Vagina (tissue), 2 donors: ENCODE results near the gene COLQ. TPM values are rescaled to one million over a fixed set of nuclear protein-coding genes. Genes with fewer than 3 reads are reported as not detected.

Experiments
- DNase-seq, 2 donors: peaks; one replicate each; pipeline ENCODE4 v3.0.0-alpha.2; 2017; ENCODE audit errors: extremely low spot score in 2 of 2
- H3K27ac ChIP-seq: fragments of 200-600 bp; sonication (generic); one replicate; pipeline ENCODE4 v1.5.1; 2019
- H3K27me3 ChIP-seq: fragments of 200-600 bp; sonication (generic); one replicate; pipeline ENCODE4 v1.5.1; 2019
- H3K36me3 ChIP-seq, 2 donors: fragments of 200-600 bp; sonication (generic); one replicate each; pipeline ENCODE4 v1.5.1; 2017 to 2019
- H3K4me1 ChIP-seq: fragments of 200-600 bp; sonication (generic); one replicate; pipeline ENCODE4 v1.5.1; 2019
- H3K4me3 ChIP-seq, 2 donors: fragments of 200-600 bp; sonication (generic); 1 replicate in 1 of 2; 2 replicates in 1 of 2; pipeline ENCODE4 v1.5.1; 2016 to 2019
- H3K9me3 ChIP-seq: fragments of 200-600 bp; sonication (generic); one replicate; pipeline ENCODE4 v1.5.1; 2019
- CTCF ChIP-seq, 3 experiments: fragments of 450-650 bp in 2 of 3; fragments of 200-600 bp in 1 of 3; sonication (generic) in 1 of 3; IDR thresholded peaks; one replicate each; pipeline ENCODE4 v1.5.1; 2017 to 2019; ENCODE audit warnings: antibody characterized with exemption in 3 of 3, mild to moderate bottlenecking in 2 of 3, moderate library complexity in 2 of 3
- POLR2A ChIP-seq, 2 donors: fragments of 450-650 bp; IDR thresholded peaks; one replicate each; pipeline ENCODE4 v1.6.1; 2017; ENCODE audit warnings: antibody characterized with exemption in 2 of 2, mild to moderate bottlenecking in 2 of 2, moderate library complexity in 2 of 2
- POLR2AphosphoS5 ChIP-seq, 2 donors: sonication (generic); formaldehyde crosslinking; IDR thresholded peaks; one replicate each; pipeline ENCODE4 v1.9.0; 2017; ENCODE audit warnings: antibody characterized with exemption in 2 of 2, mild to moderate bottlenecking in 2 of 2, low read depth in 1 of 2; ENCODE audit not compliant: insufficient read depth in 1 of 2
- intact Hi-C: fragments of 100-400 bp; cut with DNase I; formaldehyde crosslinking; loops from one replicate; pipeline ENCODE4 v1.15.1; 2023
- total RNA-seq: library from RNA; depleted of rRNA; stranded (reverse); fragments of >200 nt; gene quantifications from one replicate; pipeline ENCODE4 v1.2.3, GENCODE V29; 2016

COLQ gene
- total RNA-seq, 1 donor from 2014 or later = 12.8 TPM

- Histone ChIP-seq H3K36me3 (no peaks in the 10 kb centered on the region), H3K9me3 (no peaks in the 10 kb centered on the region), H3K4me3 (no peak overlapping the region), H3K27ac (no peak overlapping the region), H3K4me1 (no peaks in the 10 kb centered on the region), H3K27me3 (no peaks in the 10 kb centered on the region)
- no peak for DNase-seq
- TF ChIP-seq POLR2AphosphoS5 (IDR thresholded peaks at IDR 0.05; ENCODE audit: insufficient read depth in 1 of 2, low read depth in 1 of 2) (no peak), CTCF (IDR thresholded peaks at IDR 0.05) (no peak), POLR2A (IDR thresholded peaks at IDR 0.05) (no peak)
- intact Hi-C loops = no loop called here
Measured at GRCh38 chr3:15506571-15506970, 14.9 kb downstream of the COLQ start.

GRCh38 chr3:15505479-15506165, 15.9 kb downstream of the COLQ start:
- TF ChIP-seq CTCF (IDR thresholded peaks at IDR 0.05) (no peak), POLR2AphosphoS5 (IDR thresholded peaks at IDR 0.05; ENCODE audit: insufficient read depth in 1 of 2, low read depth in 1 of 2) (no peak), POLR2A (IDR thresholded peaks at IDR 0.05) (no peak)
- intact Hi-C loops = no loop called here
- H3K36me3 ChIP-seq = no peaks in the 10 kb centered on the region
- no peak for DNase-seq
- no peaks in the 10 kb centered on the region for H3K4me1 ChIP-seq
- H3K4me3 ChIP-seq = no peak overlapping the region
- no peaks in the 10 kb centered on the region for H3K27me3 ChIP-seq
- no peaks in the 10 kb centered on the region for H3K9me3 ChIP-seq
- no peak overlapping the region for H3K27ac ChIP-seq

DNA sequence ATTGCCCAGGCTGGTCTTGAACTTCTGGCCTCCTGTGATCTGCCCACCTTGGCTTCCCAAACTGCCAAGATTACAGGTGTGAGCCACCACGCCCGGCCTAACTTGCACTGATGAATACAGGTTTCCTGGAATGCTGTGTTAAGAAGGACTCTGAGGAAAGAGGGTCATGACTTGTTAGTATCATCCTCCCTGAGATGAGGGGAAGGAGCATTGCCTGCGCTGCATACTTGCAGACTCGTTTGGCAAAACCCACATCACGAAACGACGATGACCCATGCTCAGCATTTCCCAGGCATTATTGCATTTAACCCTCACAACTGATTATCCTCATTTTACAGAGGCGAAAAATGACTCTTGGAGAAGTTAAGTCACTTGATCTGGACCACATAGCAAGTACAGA, 18.9 kb downstream of the COLQ start:
- no peaks in the 10 kb centered on the region for H3K9me3 ChIP-seq
- H3K27ac ChIP-seq = no peak overlapping the region
- no peaks in the 10 kb centered on the region for H3K36me3 ChIP-seq
- no peak for DNase-seq
- H3K4me3 ChIP-seq = no peak overlapping the region
- TF ChIP-seq CTCF (IDR thresholded peaks at IDR 0.05) (no peak), POLR2A (IDR thresholded peaks at IDR 0.05) (no peak), POLR2AphosphoS5 (IDR thresholded peaks at IDR 0.05; ENCODE audit: insufficient read depth in 1 of 2, low read depth in 1 of 2) (no peak)
- H3K4me1 ChIP-seq = no peaks in the 10 kb centered on the region
- intact Hi-C loops = no loop called here
- H3K27me3 ChIP-seq = no peaks in the 10 kb centered on the region

GRCh38 chr3:15501126-15501525, 20.4 kb downstream of the COLQ start:
- TF ChIP-seq CTCF (IDR thresholded peaks at IDR 0.05) = no peak
- no peak for TF ChIP-seq POLR2A (IDR thresholded peaks at IDR 0.05)
- no peak for TF ChIP-seq POLR2AphosphoS5 (IDR thresholded peaks at IDR 0.05; ENCODE audit: insufficient read depth in 1 of 2, low read depth in 1 of 2)
- Histone ChIP-seq H3K36me3 (no peaks in the 10 kb centered on the region), H3K4me1 (no peaks in the 10 kb centered on the region), H3K9me3 (no peaks in the 10 kb centered on the region), H3K4me3 (no peak overlapping the region), H3K27ac (no peak overlapping the region), H3K27me3 (no peaks in the 10 kb centered on the region)
- DNase-seq = no peak
- intact Hi-C loops = no loop called here

DNA sequence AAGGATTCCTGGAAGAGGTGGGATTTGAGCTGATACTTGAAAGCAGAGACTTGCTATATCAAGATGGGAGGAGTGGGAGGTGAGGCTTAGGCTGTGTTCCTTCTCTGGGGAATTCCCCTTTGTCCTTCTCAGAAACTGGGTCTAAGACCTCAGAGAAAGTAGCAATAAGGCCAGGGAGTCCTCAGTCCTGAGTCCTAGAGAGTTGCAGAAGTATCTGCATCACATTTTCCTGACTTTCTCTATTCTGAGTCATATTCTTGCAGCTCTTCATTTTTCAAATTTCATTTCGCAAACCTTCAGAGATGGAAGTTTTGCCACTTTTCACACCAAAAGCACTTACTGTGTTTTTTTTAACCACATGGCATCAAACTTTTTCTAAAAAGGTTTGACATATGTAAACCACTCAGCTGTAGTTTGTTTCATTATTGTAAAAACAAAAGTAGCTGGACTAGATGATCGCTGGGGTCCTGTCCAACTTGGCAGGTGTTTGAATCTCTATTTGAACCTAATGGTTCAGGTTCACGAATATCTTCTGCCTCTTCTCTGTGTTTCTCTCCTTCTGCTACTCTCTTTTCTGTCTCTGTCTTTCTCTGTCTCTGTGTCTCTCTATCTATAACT, 21.3 kb downstream of the COLQ start:
- Histone ChIP-seq H3K9me3 (no peaks in the 10 kb centered on the region), H3K36me3 (no peaks in the 10 kb centered on the region), H3K27me3 (no peaks in the 10 kb centered on the region), H3K4me3 (no peak overlapping the region), H3K27ac (no peak overlapping the region), H3K4me1 (no peaks in the 10 kb centered on the region)
- DNase-seq = no peak
- intact Hi-C loops = no loop called here
- no peak for TF ChIP-seq POLR2AphosphoS5 (IDR thresholded peaks at IDR 0.05; ENCODE audit: insufficient read depth in 1 of 2, low read depth in 1 of 2)
- TF ChIP-seq CTCF (IDR thresholded peaks at IDR 0.05) = no peak
- no peak for TF ChIP-seq POLR2A (IDR thresholded peaks at IDR 0.05)
